ENCODE results near the gene CNTNAP2. TPM values are rescaled to one million over a fixed set of nuclear protein-coding genes. Genes with fewer than 3 reads are reported as not detected.

CNTNAP2 gene
- total RNA-seq, 1 donor from 2014 or later = not detected

GRCh38 chr7:147541261-147541660 lies 1424.7 kb downstream of the CNTNAP2 start:
- peaks cover 7% of the 10 kb centered on the region for H3K9me3 Mint-ChIP-seq
- H3K4me1 Mint-ChIP-seq (ENCODE audit: low read depth) = no peaks in the 10 kb centered on the region
- no peak overlapping the region for H3K4me3 Mint-ChIP-seq
- no peak overlapping the region for H3K27ac Mint-ChIP-seq
- DNase-seq (ENCODE audit: low spot score) = no peak
- intact Hi-C loops (cut with micrococcal nuclease) = no loop called here
- H3K36me3 Mint-ChIP-seq (ENCODE audit: low read depth) = no peaks in the 10 kb centered on the region
- H3K27me3 Mint-ChIP-seq (ENCODE audit: insufficient read depth) = no peaks in the 10 kb centered on the region

- peaks cover 7% of the 10 kb centered on the region for H3K9me3 Mint-ChIP-seq
- H3K4me1 Mint-ChIP-seq (ENCODE audit: low read depth) = no peaks in the 10 kb centered on the region
- no peak overlapping the region for H3K27ac Mint-ChIP-seq
- no peaks in the 10 kb centered on the region for H3K27me3 Mint-ChIP-seq (ENCODE audit: insufficient read depth)
- no peaks in the 10 kb centered on the region for H3K36me3 Mint-ChIP-seq (ENCODE audit: low read depth)
- H3K4me3 Mint-ChIP-seq = no peak overlapping the region
- DNase-seq (ENCODE audit: low spot score) = no peak
- intact Hi-C loops (cut with micrococcal nuclease) = no loop called here
Measured at GRCh38 chr7:147547252-147547897, 1430.8 kb downstream of the CNTNAP2 start.

GRCh38 chr7:147556317-147556716 lies 1439.7 kb downstream of the CNTNAP2 start:
- intact Hi-C loops (cut with micrococcal nuclease) = no loop called here
- Mint-ChIP-seq H3K4me1 (ENCODE audit: low read depth) (no peaks in the 10 kb centered on the region), H3K4me3 (no peak overlapping the region), H3K9me3 (no peaks in the 10 kb centered on the region), H3K36me3 (ENCODE audit: low read depth) (no peaks in the 10 kb centered on the region), H3K27me3 (ENCODE audit: insufficient read depth) (no peaks in the 10 kb centered on the region), H3K27ac (no peak overlapping the region)
- DNase-seq (ENCODE audit: low spot score) = no peak

GRCh38 chr7:147563669-147564068 lies 1447.1 kb downstream of the CNTNAP2 start:
- intact Hi-C loops (cut with micrococcal nuclease) = no loop called here
- Mint-ChIP-seq H3K9me3 (peaks cover 11% of the 10 kb centered on the region), H3K27me3 (ENCODE audit: insufficient read depth) (no peaks in the 10 kb centered on the region), H3K4me3 (no peak overlapping the region), H3K4me1 (ENCODE audit: low read depth) (no peaks in the 10 kb centered on the region), H3K36me3 (ENCODE audit: low read depth) (no peaks in the 10 kb centered on the region), H3K27ac (no peak overlapping the region)
- no peak for DNase-seq (ENCODE audit: low spot score)

- Mint-ChIP-seq H3K36me3 (ENCODE audit: low read depth) (no peaks in the 10 kb centered on the region), H3K27me3 (ENCODE audit: insufficient read depth) (no peaks in the 10 kb centered on the region), H3K27ac (no peak overlapping the region), H3K4me3 (no peak overlapping the region), H3K9me3 (peaks cover 11% of the 10 kb centered on the region), H3K4me1 (ENCODE audit: low read depth) (no peaks in the 10 kb centered on the region)
- no peak for DNase-seq (ENCODE audit: low spot score)
- intact Hi-C loops (cut with micrococcal nuclease) = no loop called here
Measured at GRCh38 chr7:147564786-147565476, 1448.3 kb downstream of the CNTNAP2 start.

GRCh38 chr7:147567043-147567442 lies 1450.4 kb downstream of the CNTNAP2 start:
- Mint-ChIP-seq H3K36me3 (ENCODE audit: low read depth) (no peaks in the 10 kb centered on the region), H3K27ac (no peak overlapping the region), H3K4me1 (ENCODE audit: low read depth) (no peaks in the 10 kb centered on the region), H3K9me3 (peaks cover 11% of the 10 kb centered on the region), H3K27me3 (ENCODE audit: insufficient read depth) (no peaks in the 10 kb centered on the region), H3K4me3 (no peak overlapping the region)
- intact Hi-C loops (cut with micrococcal nuclease) = no loop called here
- DNase-seq (ENCODE audit: low spot score) = no peak

GRCh38 chr7:147569116-147569913 lies 1452.7 kb downstream of the CNTNAP2 start:
- H3K27ac Mint-ChIP-seq = no peak overlapping the region
- peaks cover 8% of the 10 kb centered on the region for H3K9me3 Mint-ChIP-seq
- no peak overlapping the region for H3K4me3 Mint-ChIP-seq
- DNase-seq (ENCODE audit: low spot score) = no peak
- no peaks in the 10 kb centered on the region for H3K4me1 Mint-ChIP-seq (ENCODE audit: low read depth)
- intact Hi-C loops (cut with micrococcal nuclease) = no loop called here
- H3K27me3 Mint-ChIP-seq (ENCODE audit: insufficient read depth) = no peaks in the 10 kb centered on the region
- H3K36me3 Mint-ChIP-seq (ENCODE audit: low read depth) = no peaks in the 10 kb centered on the region

- no peak for DNase-seq (ENCODE audit: low spot score)
- Mint-ChIP-seq H3K4me1 (ENCODE audit: low read depth) (no peaks in the 10 kb centered on the region), H3K9me3 (peaks cover 1% of the 10 kb centered on the region), H3K36me3 (ENCODE audit: low read depth) (no peaks in the 10 kb centered on the region), H3K27ac (no peak overlapping the region), H3K27me3 (ENCODE audit: insufficient read depth) (no peaks in the 10 kb centered on the region), H3K4me3 (no peak overlapping the region)
- intact Hi-C loops (cut with micrococcal nuclease) = no loop called here
Measured at GRCh38 chr7:147570390-147570789, 1453.8 kb downstream of the CNTNAP2 start.

GRCh38 chr7:147571436-147572185 lies 1455.0 kb downstream of the CNTNAP2 start:
- no peaks in the 10 kb centered on the region for H3K4me1 Mint-ChIP-seq (ENCODE audit: low read depth)
- no peaks in the 10 kb centered on the region for H3K9me3 Mint-ChIP-seq
- no peak overlapping the region for H3K27ac Mint-ChIP-seq
- DNase-seq (ENCODE audit: low spot score) = no peak
- intact Hi-C loops (cut with micrococcal nuclease) = no loop called here
- H3K27me3 Mint-ChIP-seq (ENCODE audit: insufficient read depth) = no peaks in the 10 kb centered on the region
- no peak overlapping the region for H3K4me3 Mint-ChIP-seq
- H3K36me3 Mint-ChIP-seq (ENCODE audit: low read depth) = no peaks in the 10 kb centered on the region

- no peaks in the 10 kb centered on the region for H3K36me3 Mint-ChIP-seq (ENCODE audit: low read depth)
- intact Hi-C loops (cut with micrococcal nuclease) = no loop called here
Measured at GRCh38 chr7:147578196-147578595, 1461.6 kb downstream of the CNTNAP2 start.

GRCh38 chr7:147579148-147579547 lies 1462.5 kb downstream of the CNTNAP2 start:
- intact Hi-C loops (cut with micrococcal nuclease) = no loop called here
- H3K4me1 Mint-ChIP-seq (ENCODE audit: low read depth) = no peaks in the 10 kb centered on the region
- DNase-seq (ENCODE audit: low spot score) = no peak
- no peaks in the 10 kb centered on the region for H3K36me3 Mint-ChIP-seq (ENCODE audit: low read depth)
- H3K4me3 Mint-ChIP-seq = no peak overlapping the region
- H3K9me3 Mint-ChIP-seq = no peaks in the 10 kb centered on the region
- H3K27ac Mint-ChIP-seq = no peak overlapping the region
- no peaks in the 10 kb centered on the region for H3K27me3 Mint-ChIP-seq (ENCODE audit: insufficient read depth)

More at GRCh38 chr7:147578196-147578595, 1461.6 kb downstream of the CNTNAP2 start:
- Mint-ChIP-seq H3K4me1 (ENCODE audit: low read depth) (no peaks in the 10 kb centered on the region), H3K9me3 (no peaks in the 10 kb centered on the region), H3K27me3 (ENCODE audit: insufficient read depth) (no peaks in the 10 kb centered on the region), H3K27ac (no peak overlapping the region), H3K4me3 (no peak overlapping the region)
- no peak for DNase-seq (ENCODE audit: low spot score)

- Mint-ChIP-seq H3K27ac (no peak overlapping the region), H3K36me3 (ENCODE audit: low read depth) (no peaks in the 10 kb centered on the region), H3K27me3 (ENCODE audit: insufficient read depth) (no peaks in the 10 kb centered on the region), H3K4me3 (no peak overlapping the region), H3K9me3 (no peaks in the 10 kb centered on the region), H3K4me1 (ENCODE audit: low read depth) (no peaks in the 10 kb centered on the region)
- intact Hi-C loops (cut with micrococcal nuclease) = no loop called here
- no peak for DNase-seq (ENCODE audit: low spot score)
Measured at GRCh38 chr7:147584771-147585193, 1468.2 kb downstream of the CNTNAP2 start.
